ENCODE measurements around the gene UBE2I. TPM values are rescaled to one million over a fixed set of nuclear protein-coding genes. Genes with fewer than 3 reads are reported as not detected.

The UBE2I gene
- total RNA-seq, 1 experiment from 2014 or later, result 121 TPM

DNA sequence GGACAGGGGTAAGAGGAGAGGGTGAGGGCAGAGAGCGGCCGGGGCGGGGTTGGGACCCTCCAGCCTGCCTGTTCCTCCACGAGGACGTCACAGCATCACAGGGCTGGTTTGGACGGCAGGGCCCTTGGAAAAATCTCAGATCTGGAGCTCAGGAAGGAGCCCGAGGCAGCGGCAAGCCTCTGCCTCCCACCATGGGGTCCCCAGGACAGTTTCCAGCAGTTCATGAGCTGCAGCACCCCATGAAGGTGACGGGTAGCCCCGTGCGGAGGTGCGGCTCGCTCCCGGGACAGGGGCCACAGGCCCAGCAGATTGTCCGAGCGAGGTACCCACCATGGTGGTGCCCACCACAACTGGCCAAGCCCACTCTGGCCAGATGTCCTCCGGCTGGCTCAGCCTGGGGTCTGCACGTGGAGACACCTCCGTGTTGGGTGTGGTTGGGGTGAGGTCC lies 32.3 kb upstream of the UBE2I start:
- no peak for DNase-seq (ENCODE audit: low read depth)

DNA sequence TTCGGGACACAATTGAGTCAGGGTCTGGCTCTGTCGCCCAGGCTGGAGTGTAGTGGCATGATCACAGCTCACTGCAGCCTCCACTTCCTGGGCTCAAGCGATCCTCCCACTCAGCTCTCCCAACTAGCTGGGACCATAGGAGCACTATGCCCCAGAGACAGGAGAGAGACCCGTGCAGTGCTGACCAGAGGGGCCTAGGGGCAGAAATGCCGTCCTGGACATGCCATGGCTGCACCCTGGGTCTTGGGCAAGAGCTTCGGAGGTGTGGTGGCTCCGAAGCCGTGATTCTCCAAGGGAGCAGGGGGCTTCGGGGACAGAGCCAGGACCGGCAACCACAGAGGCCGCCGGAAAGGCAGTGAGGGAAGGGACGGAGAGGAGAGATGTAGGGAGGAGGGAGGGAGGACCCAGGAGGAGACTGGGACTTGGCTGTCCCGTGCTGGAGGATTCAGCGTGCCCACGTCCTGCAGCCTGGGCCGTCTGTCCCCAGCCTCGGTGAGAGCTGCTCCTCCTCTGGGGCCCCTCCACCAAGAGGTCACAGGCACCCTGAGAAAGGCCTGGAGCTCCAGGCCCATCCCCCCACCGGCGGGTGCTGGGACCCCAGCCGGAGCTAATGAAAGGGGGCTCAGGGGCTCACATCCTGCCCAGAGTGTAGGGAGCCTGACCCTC lies 31.7 kb upstream of the UBE2I start:
- no peak for DNase-seq (ENCODE audit: low read depth)

DNA sequence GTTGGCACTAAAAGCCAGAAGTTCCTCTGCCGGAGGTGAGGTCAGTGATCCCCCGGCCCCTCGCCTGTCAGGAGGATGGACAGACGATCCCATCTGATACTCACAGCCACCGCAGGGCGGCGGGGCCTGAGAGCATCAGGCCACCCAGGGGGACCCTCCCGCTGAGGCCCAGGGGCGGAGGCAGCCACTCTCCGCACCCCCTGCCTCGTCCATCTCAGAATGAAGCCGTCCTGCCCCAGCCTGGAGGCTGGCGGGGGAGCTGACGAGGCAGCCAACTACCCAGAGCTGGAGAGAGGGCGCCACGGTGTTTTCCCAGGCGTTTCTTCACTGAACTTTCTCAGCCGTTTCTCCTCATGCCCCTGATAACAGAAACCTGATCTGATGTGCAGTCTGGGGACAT lies 31.0 kb upstream of the UBE2I start:
- DNase-seq (ENCODE audit: low read depth), result no peak

DNA sequence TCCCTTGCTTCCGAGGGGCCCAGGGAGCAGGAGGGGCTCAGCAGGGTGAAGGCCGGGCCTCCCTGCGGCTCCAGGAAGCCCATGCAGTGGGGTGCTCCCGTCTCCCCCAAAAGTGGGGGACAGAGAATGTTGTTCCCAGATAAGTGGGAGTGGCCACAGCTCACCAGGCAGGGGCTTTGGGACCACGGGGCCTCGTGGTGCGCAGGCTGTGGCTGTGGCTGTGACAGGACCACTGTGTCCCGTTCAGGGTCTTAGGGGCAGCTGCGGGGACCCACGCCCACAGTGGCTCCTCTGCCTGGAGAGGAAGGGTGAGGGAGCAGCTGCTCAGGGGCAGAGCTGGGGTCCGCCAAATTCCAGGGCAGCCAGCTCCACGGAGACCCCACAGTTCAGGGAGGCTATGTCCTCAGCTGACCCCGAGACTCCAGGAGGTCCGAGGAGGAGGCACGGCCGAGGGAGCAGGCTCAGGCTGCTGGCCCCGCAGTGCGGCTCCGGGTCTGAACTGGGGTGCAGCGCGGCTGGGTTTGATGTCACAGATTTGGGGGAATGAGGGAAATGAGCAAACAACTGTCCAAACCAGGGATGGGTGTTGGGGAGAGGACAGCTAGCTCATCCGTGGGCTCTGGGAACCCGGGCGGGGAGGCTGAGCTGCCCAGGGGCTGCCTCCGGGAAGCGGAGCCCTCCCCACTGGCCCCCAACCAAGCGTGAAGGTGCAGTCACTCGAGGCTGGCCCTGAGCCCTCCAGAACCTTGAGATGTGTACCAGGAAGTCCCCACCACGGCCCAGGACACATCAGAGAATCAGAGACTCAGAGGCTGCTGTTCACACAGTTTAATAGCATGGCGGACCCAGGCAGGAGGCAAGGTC lies 30.1 kb upstream of the UBE2I start:
- no peak for DNase-seq (ENCODE audit: low read depth)

DNA sequence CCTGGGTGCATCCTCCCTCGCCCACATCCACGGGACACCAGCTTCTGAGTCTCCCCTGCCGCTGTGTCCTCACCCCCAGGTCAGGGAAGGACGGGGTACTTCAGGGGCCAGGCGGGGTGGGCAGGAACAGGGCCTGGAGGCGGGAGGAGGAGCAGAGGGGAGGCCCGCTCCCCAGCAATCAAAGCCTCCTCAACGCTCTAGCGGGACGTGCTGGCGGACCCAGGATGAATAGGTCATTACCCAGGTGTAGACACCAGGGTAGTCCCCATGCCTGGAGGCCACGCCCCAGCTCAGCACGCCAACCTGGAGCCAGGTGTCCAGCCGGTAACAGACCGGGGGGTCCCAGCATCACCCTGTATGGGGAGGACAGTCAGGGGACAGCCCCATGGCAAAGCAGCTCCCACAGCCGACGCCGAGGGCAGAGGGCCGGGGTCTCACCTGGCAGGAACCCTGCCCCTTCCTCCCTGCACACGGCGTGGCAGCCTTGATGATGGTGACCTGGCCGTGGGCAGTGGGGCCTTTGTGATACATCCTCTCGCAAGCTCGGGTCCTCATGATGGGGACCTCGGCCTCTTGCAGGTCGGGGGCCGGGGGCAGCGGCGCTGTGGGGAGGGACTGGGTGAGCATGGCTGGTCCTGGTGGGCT lies 29.4 kb upstream of the UBE2I start:
- DNase-seq (ENCODE audit: low read depth), result no peak

DNA sequence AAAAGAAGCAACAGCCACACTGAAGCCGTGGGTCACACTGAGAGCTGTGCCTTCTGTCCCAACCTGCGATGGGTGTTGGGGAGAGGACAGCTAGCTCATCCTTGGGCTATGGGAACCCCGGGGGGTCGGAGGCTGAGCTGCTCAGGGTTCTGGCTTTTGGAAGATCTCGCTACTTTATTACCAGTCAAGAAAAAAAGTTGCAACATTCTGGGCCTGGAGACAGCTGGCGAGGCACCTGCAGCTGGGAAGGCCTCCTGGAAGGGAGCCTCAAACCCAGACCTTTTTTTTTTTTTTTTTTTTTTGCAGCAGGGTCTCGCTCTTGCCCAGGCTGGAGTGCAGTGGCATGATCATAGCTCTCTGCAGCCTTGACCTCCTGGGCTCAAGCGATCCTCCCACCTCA lies 28.7 kb upstream of the UBE2I start:
- no peak for DNase-seq (ENCODE audit: low read depth)

DNA sequence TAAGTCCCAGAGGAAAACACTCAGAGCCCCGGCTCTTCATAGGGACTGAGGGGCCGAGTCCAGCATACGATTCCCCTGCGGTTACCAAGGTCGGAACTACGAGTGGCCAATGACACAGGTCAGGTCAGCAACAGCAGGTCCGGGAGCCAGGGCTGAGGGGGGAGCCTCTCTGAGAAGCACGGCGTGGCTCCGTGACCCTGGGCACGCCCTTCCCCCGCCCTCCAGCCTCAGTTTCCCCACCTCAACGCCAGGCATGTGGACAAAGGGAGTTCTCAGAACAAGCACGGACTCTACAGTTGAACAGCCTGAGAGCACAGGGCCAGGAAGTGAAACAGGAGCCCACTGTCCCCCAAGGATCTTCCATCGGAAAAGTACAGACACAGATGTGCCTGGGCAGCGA lies 27.9 kb upstream of the UBE2I start:
- DNase-seq (ENCODE audit: low read depth), result no peak

DNA sequence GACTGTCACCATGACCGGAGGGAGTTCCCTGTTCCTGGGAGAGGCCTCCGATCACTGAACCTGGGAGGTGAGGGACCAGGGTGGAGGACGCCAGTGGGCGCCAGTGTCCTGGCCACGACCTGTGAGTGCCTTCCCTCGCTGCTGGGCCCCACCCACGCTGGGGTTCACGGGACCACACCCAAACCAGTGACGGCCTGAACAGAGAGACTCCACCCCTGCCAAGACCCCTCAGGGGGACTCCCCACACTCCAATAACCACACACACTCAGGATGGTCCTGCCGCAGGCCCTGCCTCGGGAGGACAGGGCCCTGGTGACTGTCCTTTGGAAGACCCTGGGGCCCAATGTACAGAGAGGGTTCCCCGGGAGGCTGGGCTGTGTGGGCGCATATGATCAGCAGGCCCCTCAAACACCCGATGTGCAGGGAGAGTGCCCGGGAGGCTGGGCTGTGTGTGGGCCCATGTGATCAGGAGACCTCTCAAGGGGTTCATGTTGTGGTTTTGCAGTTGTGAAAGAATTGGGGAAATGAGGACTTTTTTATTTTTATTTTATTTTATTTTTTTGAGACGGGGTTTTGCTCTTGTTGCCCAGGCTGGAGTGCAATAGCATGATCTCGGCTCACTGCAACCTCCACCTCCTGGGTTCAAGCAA lies 27.0 kb upstream of the UBE2I start:
- no peak for DNase-seq (ENCODE audit: low read depth)

DNA sequence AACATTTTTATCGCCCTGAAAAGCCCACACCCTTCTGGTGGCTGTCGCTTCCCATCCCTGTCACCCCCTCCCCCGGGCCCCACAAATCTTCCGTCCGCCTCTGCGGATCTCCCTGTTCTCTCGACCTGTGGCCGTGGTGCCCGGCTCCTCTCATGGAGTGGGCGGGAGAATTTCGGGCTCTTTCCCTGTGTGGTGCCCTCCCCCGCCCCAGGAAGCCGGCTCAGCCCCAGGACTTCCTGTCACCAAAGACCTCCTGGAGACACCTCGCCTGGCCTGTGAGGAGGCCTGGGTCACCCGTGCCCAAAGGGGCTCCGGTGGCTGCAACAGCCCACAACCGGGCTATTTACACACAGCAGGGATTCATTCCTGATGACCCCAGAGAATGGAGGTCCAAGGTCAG lies 26.1 kb upstream of the UBE2I start:
- DNase-seq (ENCODE audit: low read depth), result no peak

DNA sequence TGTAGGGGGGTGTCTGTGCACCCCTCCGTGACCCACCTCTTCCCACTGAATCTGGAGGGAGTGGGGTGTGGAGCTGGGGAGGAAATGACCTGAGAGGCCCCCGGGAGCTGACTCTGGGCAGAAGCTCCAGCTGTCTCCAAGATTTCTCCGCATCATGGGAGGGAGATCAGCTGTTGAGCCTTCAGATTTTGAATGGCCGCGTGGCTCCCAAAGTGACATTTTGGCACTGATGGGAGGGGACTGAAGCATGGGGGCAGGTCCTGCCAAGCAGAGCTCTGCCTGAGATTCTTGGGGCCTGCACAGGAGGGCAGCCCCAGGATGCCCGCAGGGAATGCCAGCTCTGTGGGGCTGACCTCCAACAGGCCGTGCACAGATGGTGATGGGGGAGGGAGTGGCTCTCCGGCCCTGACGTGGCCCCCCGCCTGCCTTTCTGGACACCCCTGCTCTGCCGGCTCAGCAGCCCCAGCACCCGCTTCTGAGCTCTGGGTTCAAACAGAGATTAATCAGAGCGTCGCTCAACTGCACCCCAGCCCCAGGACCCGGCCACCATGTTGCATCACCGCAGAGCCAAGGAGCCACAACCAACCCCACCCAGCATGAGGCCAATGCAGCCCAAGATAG lies 25.3 kb upstream of the UBE2I start:
- no peak for DNase-seq (ENCODE audit: low read depth)

DNA sequence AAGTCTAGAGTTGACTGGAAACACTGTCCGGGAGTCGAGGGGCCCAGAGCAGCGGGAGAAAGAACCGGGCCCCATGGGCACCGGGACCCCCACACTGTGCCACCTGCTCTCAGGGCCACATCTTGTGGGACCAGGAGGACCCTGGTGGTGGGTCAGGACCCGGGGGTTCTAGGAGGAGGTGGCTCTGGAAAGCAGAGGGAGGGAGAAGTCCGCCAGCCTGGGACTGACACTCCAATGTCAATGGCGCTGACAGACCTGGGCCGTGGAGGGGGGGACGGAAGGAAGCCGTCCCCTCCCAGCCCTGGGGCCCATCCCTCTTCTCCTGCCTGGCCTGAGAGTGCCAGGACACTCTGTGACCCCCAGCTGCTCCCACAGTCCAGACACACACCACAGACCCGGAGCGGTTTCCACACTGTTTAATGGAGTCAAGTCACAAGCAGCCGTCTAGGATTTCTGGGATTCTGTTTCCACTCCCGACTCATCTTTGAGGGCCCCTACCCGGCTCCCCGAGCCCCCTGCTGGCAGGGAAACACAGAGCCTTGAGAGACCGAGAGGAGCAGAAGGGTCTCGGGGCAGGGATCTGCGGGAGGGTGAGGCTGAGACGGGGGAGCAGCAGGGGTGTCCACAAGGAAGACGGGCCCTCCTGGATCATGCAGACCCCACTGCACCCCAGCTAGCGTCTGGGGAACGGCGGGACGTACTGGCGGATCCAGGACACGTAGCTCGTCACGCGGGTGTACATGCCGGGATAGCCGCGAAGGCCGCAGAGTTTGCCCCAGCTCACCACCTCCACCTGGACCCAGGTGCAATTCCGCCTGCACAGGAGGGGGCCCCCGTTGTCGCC lies 23.5 kb upstream of the UBE2I start:
- DNase-seq (ENCODE audit: low read depth), result no peak

DNA sequence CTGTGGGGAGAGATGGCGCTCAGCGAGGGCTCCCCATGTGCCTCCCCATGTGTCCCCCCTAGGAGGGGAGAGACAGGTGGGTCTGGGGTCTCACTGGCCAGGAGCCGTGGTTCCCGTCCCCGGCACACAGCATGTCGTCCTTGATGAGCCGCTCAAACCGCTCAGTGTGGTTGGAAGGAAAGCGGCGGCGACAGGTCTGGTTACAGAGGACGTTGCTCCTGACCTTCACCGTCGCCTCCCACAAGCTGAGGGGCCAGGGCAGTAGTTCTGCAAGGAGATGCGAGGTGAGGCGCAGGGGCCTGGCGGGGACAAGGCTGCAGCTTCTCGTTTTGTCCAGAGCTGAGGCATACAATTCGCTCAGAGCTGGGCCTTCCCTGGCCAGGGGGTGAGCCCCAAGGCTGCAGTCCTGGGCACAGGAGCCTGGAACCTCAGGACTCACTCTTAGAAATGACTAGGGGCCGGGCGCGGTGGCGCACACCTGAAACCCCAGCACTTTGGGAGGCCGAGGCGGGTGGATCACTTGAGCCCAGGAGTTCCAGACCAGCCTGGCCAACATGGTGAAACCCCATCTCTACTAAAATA lies 22.8 kb upstream of the UBE2I start:
- DNase-seq (ENCODE audit: low read depth), result no peak

DNA sequence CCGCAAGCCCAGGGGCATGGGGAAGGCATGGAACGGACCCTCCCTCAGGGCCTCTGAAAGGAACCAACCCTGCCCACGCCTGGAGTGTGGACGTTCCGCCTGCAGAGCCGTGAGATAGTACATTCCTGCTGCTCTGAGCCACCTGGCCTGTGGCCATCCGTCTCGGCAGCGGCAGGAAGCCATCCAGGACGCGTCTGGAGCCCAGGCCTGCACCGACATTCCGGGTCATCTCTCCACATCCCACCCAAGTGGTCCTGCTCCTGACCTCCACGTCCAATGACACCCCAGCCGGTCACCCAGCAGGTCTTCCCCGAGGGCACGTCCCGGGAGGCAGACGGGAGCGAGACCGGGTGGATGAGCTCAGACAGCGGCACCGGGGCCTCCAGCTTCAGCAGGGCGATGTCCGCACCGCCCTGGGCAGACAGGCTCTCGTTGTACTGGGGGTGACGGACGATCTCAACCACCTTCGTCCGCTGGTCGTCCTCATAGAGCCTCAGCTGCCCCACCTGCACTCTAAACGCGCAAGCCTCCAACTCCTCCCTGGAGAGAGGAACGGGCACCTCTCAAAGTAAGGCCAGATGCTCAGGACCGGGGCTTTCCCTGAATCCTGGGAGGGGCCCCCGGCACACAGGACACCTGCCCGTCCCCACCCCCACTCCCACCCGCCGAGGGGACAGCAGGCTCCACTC lies 21.3 kb upstream of the UBE2I start:
- DNase-seq (ENCODE audit: low read depth), result no peak

DNA sequence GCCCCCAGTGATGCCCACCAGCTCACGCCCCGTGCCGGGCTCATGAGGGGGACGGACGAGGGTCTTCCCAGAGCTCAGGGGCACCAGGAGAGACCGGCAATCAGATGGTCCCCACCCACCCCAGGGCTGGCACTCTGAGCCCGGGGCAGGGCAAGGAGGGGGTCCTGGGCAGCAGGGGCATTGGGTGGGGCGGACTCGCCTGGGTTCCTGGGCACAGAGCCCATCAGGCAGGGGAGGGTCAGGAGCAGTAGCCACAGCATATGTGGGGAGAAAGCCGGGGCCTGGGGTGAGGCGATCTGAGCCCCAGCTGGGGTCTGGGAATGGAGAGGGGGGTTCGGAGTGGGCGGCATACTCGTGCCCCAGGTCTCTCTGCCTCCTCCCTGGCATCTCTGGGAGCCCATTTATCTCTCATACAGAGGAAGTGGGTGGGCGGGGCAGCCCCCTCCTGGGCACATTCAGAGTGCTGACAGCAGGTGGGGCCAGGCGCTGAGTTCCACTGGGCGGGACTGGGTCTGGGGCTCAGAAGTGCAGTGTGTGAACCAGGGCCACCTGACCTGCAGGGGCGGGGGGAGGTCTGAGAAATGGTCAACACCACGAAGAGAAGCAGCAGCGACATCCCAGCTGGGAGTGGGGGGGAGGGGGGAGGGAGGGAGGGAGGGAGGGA lies 20.5 kb upstream of the UBE2I start:
- no peak for DNase-seq (ENCODE audit: low read depth)

DNA sequence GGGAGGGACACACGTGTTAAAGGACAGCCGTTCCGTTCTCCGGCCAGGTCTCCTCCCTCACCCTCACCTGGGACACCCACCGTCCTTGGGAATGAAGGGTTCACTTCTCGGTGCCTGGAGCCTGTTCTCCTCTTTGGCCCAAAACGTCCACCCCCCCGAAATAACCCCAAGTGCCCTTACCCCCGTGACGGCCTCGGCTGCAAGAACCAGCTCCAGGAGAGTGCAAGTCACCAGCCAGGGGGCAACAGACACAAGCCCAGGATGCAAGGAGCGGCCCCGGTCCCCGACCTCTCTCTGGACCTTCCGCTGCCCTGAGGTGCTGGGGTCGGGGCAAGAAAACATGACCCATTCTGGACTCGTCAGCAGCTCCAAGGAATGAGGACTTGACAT lies 20.0 kb upstream of the UBE2I start:
- no peak for DNase-seq (ENCODE audit: low read depth)

DNA sequence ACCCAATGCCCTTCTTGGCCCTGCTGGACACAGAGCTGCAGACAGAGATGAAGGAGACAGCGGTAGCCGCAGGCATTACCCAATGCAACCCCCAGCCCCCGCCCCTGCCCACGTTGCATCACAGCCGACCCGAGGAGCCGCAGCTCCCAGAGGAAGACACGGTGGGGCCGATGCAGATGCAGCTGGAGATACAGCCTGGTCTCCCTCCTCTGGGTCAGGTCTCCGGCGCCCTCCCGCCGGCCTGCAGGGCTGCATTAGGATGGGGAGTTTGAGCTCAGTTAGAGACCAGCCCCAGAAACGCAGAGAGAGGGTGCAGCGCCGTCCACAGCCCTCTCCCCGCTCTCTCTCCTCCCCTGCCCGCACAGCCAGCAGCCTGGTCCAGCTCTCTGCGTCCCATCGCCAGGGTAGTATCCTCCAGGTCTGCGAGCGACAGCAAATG lies 19.4 kb upstream of the UBE2I start:
- DNase-seq (ENCODE audit: low read depth), result no peak

DNA sequence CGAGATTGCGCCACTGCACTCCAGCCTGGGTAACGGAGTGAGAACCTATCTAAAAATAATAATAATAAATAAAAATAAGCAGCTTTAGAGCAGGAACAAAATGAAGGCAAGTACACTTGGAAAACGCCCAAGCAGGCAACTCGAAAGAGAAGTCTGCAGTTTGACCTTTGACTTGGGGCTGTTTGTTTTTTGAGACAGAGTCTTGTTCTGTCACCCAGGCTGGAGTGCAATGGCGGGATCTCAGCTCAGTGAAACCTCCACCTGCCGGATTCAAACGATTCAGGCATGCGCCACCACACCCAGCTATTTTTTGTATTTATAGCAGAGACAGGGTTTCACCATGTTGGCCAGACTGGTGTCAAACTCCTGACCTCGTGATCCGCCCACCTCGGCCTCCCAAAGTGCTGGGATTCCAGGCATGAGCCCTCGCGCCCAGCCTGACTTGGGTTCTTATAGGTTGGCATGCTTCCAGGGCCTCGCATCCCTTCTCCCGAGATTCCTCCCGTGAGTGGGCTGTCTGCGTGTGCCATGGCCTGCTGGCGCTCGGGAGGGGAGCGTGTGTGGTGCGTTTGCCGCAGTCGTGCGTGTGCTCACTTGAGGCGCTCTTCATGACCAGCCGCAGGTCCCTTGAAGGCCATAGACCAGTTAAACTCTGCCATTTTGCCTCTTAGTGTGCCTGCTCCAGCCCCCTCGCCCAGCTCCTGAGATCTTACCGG lies 18.4 kb upstream of the UBE2I start:
- no peak for DNase-seq (ENCODE audit: low read depth)

DNA sequence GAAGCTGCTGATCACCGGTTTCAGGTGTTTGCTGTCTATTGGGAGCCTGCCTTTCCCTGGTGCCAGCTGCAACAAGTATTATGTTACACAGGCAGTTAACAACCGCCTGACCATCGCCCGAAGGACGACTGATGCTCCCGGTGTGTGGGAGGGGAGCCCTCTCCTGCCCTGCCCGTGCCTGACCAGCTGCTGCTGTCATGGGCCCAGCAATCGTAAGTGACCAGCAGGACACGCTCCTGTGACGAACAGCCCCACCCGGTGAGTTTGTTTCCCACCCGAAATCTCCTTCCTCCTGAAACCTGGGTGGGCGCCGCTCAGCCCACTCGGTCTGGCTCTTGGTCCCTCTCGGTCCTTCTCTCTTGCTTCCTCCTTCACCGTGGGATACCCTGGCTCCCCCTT lies 17.9 kb upstream of the UBE2I start:
- no peak for DNase-seq (ENCODE audit: low read depth)
